Lower leg skin (tissue), 3 donors: ENCODE measurements around the gene PPIF.

ENCODE experiments used
- CTCF ChIP-seq, 3 donors: fragments of 450-650 bp; IDR thresholded peaks; one replicate each; pipeline ENCODE4 v1.5.1; 2016; ENCODE audit warnings: antibody characterized with exemption in 3 of 3, mild to moderate bottlenecking in 3 of 3, moderate library complexity in 2 of 3
- POLR2A ChIP-seq, 2 donors: fragments of 450-650 bp; IDR thresholded peaks; one replicate each; pipeline ENCODE4 v1.6.1; 2016 to 2017; ENCODE audit warnings: antibody characterized with exemption in 2 of 2, mild to moderate bottlenecking in 1 of 2, moderate library complexity in 1 of 2

GRCh38 chr10:79387466-79387973, 40.3 kb downstream of the PPIF start:
- TF ChIP-seq CTCF (IDR thresholded peaks at IDR 0.05) (no peak), POLR2A (IDR thresholded peaks at IDR 0.05) (no peak)
